ENCODE measurements around the gene IPO13.
A peak's percentile ranks its signal among the peaks of the same experiment; 100 is the strongest.

IPO13 gene

GRCh38 chr1:43974443-43975248 lies 27.9 kb downstream of the IPO13 start, which contains the start of gene ATP6V0B:
ATP6V0B (plus strand) TSS chr1:43974960; CDS start chr1:43975041, 81 bp downstream.
- peak within 1 kb of the TSS; percentile 16 for H3K18ac ChIP-seq (ENCODE audit: low read length)
- peak within 1 kb of the TSS; percentile 97 for H3K9ac ChIP-seq (ENCODE audit: low read length)
- DNase-seq = peak; percentile 97
- no peak within 1 kb of the TSS for H2BK15ac ChIP-seq (replicated peaks; ENCODE audit: low read depth)
- no peaks in the 10 kb centered on the region for H3K27me3 ChIP-seq (ENCODE audit: insufficient read depth, low read length, poor library complexity)
- peaks cover 30% of the 10 kb centered on the region for H3K79me1 ChIP-seq (ENCODE audit: low read length)
- H3K27ac ChIP-seq (ENCODE audit: low read depth, low read length) = peak within 1 kb of the TSS; percentile 45
- H2AK5ac ChIP-seq (ENCODE audit: low read length) = no peak within 1 kb of the TSS
- peak within 1 kb of the TSS; percentile 40 for H3K4ac ChIP-seq (ENCODE audit: low read depth, low read length)
- no CpG with 5 or more reads among the region's 93 CpGs for WGBS (ENCODE audit: extremely low coverage, insufficient coverage, low lambda C conversion rate)
- no peak within 1 kb of the TSS for H4K8ac ChIP-seq (ENCODE audit: low read depth, low read length)
- peaks cover 20% of the 10 kb centered on the region for H3K79me2 ChIP-seq (ENCODE audit: control insufficient read depth, insufficient read depth, low read length)
- peak within 1 kb of the TSS; percentile 99 for H3K56ac ChIP-seq (ENCODE audit: low read length)
- H2BK5ac ChIP-seq (ENCODE audit: low read length) = peak within 1 kb of the TSS; percentile 51
- peak within 1 kb of the TSS; percentile 95 for H3K4me2 ChIP-seq (ENCODE audit: low read length)
- no peak within 1 kb of the TSS for H4K5ac ChIP-seq (ENCODE audit: low read length)
- H3K4me1 ChIP-seq (ENCODE audit: control insufficient read depth, low read depth, low read length) = peaks cover 2% of the 10 kb centered on the region
- peak within 1 kb of the TSS; percentile 1 for H3K23ac ChIP-seq (ENCODE audit: low read length)
- peaks cover 5% of the 10 kb centered on the region for H3K36me3 ChIP-seq (ENCODE audit: control insufficient read depth, insufficient read depth, low read length)
- H3K4me3 ChIP-seq (ENCODE audit: low read length) = peak within 1 kb of the TSS; percentile 86
- H2BK120ac ChIP-seq (ENCODE audit: low read depth, low read length) = no peak within 1 kb of the TSS

- Histone ChIP-seq H4K5ac (ENCODE audit: low read length) (no peak overlapping the region), H2BK15ac (replicated peaks; ENCODE audit: low read depth) (no peak overlapping the region), H3K79me2 (ENCODE audit: control insufficient read depth, insufficient read depth, low read length) (peaks cover 21% of the 10 kb centered on the region), H3K27me3 (ENCODE audit: insufficient read depth, low read length, poor library complexity) (no peaks in the 10 kb centered on the region), H2BK120ac (ENCODE audit: low read depth, low read length) (no peak overlapping the region), H3K27ac (ENCODE audit: low read depth, low read length) (peak overlapping the region; percentile 45), H3K56ac (ENCODE audit: low read length) (peak overlapping the region; percentile 99), H2BK5ac (ENCODE audit: low read length) (no peak overlapping the region), H3K79me1 (ENCODE audit: low read length) (peaks cover 28% of the 10 kb centered on the region), H3K4me1 (ENCODE audit: control insufficient read depth, low read depth, low read length) (peaks cover 2% of the 10 kb centered on the region), H3K4me2 (ENCODE audit: low read length) (peak overlapping the region; percentile 95), H4K8ac (ENCODE audit: low read depth, low read length) (no peak overlapping the region), H3K36me3 (ENCODE audit: control insufficient read depth, insufficient read depth, low read length) (peaks cover 5% of the 10 kb centered on the region), H3K4ac (ENCODE audit: low read depth, low read length) (peak overlapping the region; percentile 40), H3K18ac (ENCODE audit: low read length) (peak overlapping the region; percentile 16), H3K4me3 (ENCODE audit: low read length) (peak overlapping the region; percentile 86), H2AK5ac (ENCODE audit: low read length) (no peak overlapping the region), H3K23ac (ENCODE audit: low read length) (peak overlapping the region; percentile 1), H3K9ac (ENCODE audit: low read length) (peak overlapping the region; percentile 97)
- WGBS (ENCODE audit: extremely low coverage, insufficient coverage, low lambda C conversion rate) = no CpG with 5 or more reads among the region's 34 CpGs
- peak; percentile 45 for DNase-seq
Measured at GRCh38 chr1:43975249-43975961, 28.7 kb downstream of the IPO13 start.

- DNase-seq = no peak
- Histone ChIP-seq H3K18ac (ENCODE audit: low read length) (no peak overlapping the region), H2BK15ac (replicated peaks; ENCODE audit: low read depth) (no peak overlapping the region), H3K9ac (ENCODE audit: low read length) (peak overlapping the region; percentile 97), H2BK120ac (ENCODE audit: low read depth, low read length) (no peak overlapping the region), H4K5ac (ENCODE audit: low read length) (no peak overlapping the region), H3K36me3 (ENCODE audit: control insufficient read depth, insufficient read depth, low read length) (peaks cover 5% of the 10 kb centered on the region), H3K79me2 (ENCODE audit: control insufficient read depth, insufficient read depth, low read length) (peaks cover 17% of the 10 kb centered on the region), H3K4ac (ENCODE audit: low read depth, low read length) (no peak overlapping the region), H3K4me3 (ENCODE audit: low read length) (no peak overlapping the region), H3K4me1 (ENCODE audit: control insufficient read depth, low read depth, low read length) (peaks cover 2% of the 10 kb centered on the region), H3K27me3 (ENCODE audit: insufficient read depth, low read length, poor library complexity) (no peaks in the 10 kb centered on the region), H3K4me2 (ENCODE audit: low read length) (peak overlapping the region; percentile 95), H2BK5ac (ENCODE audit: low read length) (no peak overlapping the region), H3K23ac (ENCODE audit: low read length) (no peak overlapping the region), H4K8ac (ENCODE audit: low read depth, low read length) (no peak overlapping the region), H3K79me1 (ENCODE audit: low read length) (peaks cover 26% of the 10 kb centered on the region), H3K27ac (ENCODE audit: low read depth, low read length) (no peak overlapping the region), H2AK5ac (ENCODE audit: low read length) (no peak overlapping the region), H3K56ac (ENCODE audit: low read length) (no peak overlapping the region)
- no CpG with 5 or more reads among the region's 4 CpGs for WGBS (ENCODE audit: extremely low coverage, insufficient coverage, low lambda C conversion rate)
Measured at GRCh38 chr1:43976045-43976444, 29.3 kb downstream of the IPO13 start.

GRCh38 chr1:43976890-43977289 lies 30.1 kb downstream of the IPO13 start:
- Histone ChIP-seq H3K4me1 (ENCODE audit: control insufficient read depth, low read depth, low read length) (peaks cover 2% of the 10 kb centered on the region), H3K79me1 (ENCODE audit: low read length) (peaks cover 29% of the 10 kb centered on the region), H2BK120ac (ENCODE audit: low read depth, low read length) (no peak overlapping the region), H2BK15ac (replicated peaks; ENCODE audit: low read depth) (no peak overlapping the region), H3K9ac (ENCODE audit: low read length) (no peak overlapping the region), H3K56ac (ENCODE audit: low read length) (no peak overlapping the region), H3K18ac (ENCODE audit: low read length) (no peak overlapping the region), H2BK5ac (ENCODE audit: low read length) (no peak overlapping the region), H3K36me3 (ENCODE audit: control insufficient read depth, insufficient read depth, low read length) (peaks cover 5% of the 10 kb centered on the region), H3K79me2 (ENCODE audit: control insufficient read depth, insufficient read depth, low read length) (peaks cover 17% of the 10 kb centered on the region), H3K4ac (ENCODE audit: low read depth, low read length) (no peak overlapping the region), H4K8ac (ENCODE audit: low read depth, low read length) (no peak overlapping the region), H4K5ac (ENCODE audit: low read length) (no peak overlapping the region), H3K4me3 (ENCODE audit: low read length) (no peak overlapping the region), H2AK5ac (ENCODE audit: low read length) (no peak overlapping the region), H3K23ac (ENCODE audit: low read length) (no peak overlapping the region), H3K27me3 (ENCODE audit: insufficient read depth, low read length, poor library complexity) (no peaks in the 10 kb centered on the region), H3K27ac (ENCODE audit: low read depth, low read length) (no peak overlapping the region), H3K4me2 (ENCODE audit: low read length) (no peak overlapping the region)
- no CpG with 5 or more reads among the region's 8 CpGs for WGBS (ENCODE audit: extremely low coverage, insufficient coverage, low lambda C conversion rate)
- DNase-seq = no peak

- Histone ChIP-seq H3K4me1 (ENCODE audit: control insufficient read depth, low read depth, low read length) (peaks cover 2% of the 10 kb centered on the region), H3K56ac (ENCODE audit: low read length) (no peak overlapping the region), H2BK5ac (ENCODE audit: low read length) (no peak overlapping the region), H3K9ac (ENCODE audit: low read length) (peak overlapping the region; percentile 6), H3K4me3 (ENCODE audit: low read length) (no peak overlapping the region), H3K27ac (ENCODE audit: low read depth, low read length) (no peak overlapping the region), H2BK120ac (ENCODE audit: low read depth, low read length) (no peak overlapping the region), H3K4me2 (ENCODE audit: low read length) (no peak overlapping the region), H3K36me3 (ENCODE audit: control insufficient read depth, insufficient read depth, low read length) (peaks cover 5% of the 10 kb centered on the region), H4K5ac (ENCODE audit: low read length) (no peak overlapping the region), H3K79me1 (ENCODE audit: low read length) (peaks cover 32% of the 10 kb centered on the region), H4K8ac (ENCODE audit: low read depth, low read length) (no peak overlapping the region), H3K23ac (ENCODE audit: low read length) (no peak overlapping the region), H3K79me2 (ENCODE audit: control insufficient read depth, insufficient read depth, low read length) (peaks cover 17% of the 10 kb centered on the region), H2BK15ac (replicated peaks; ENCODE audit: low read depth) (no peak overlapping the region), H3K4ac (ENCODE audit: low read depth, low read length) (no peak overlapping the region), H3K27me3 (ENCODE audit: insufficient read depth, low read length, poor library complexity) (no peaks in the 10 kb centered on the region), H2AK5ac (ENCODE audit: low read length) (no peak overlapping the region), H3K18ac (ENCODE audit: low read length) (no peak overlapping the region)
- DNase-seq = no peak
- WGBS (ENCODE audit: extremely low coverage, insufficient coverage, low lambda C conversion rate) = no CpG with 5 or more reads among the region's 9 CpGs
Measured at GRCh38 chr1:43977376-43978263, 30.9 kb downstream of the IPO13 start.
